ENCODE results near the gene PNLIPRP1.

PNLIPRP1 gene

GRCh38 chr10:116602648-116603400, 12.1 kb downstream of the PNLIPRP1 start:
- no peak for DNase-seq

GRCh38 chr10:116606061-116606483, 15.3 kb downstream of the PNLIPRP1 start:
- no peak for DNase-seq

- DNase-seq, result no peak
Measured at GRCh38 chr10:116607336-116607735, 16.6 kb downstream of the PNLIPRP1 start.

- no peak for DNase-seq
Measured at GRCh38 chr10:116608686-116609594, 18.2 kb downstream of the PNLIPRP1 start.

GRCh38 chr10:116610443-116611152, 19.8 kb downstream of the PNLIPRP1 start:
- no peak for DNase-seq

GRCh38 chr10:116611153-116611545, 20.4 kb downstream of the PNLIPRP1 start:
- no peak for DNase-seq

GRCh38 chr10:116612107-116612769, 21.5 kb downstream of the PNLIPRP1 start:
- no peak for DNase-seq

- no peak for DNase-seq
Measured at GRCh38 chr10:116613471-116613870, 22.7 kb downstream of the PNLIPRP1 start.

GRCh38 chr10:116614796-116615195, 24.0 kb downstream of the PNLIPRP1 start:
- DNase-seq, result no peak

GRCh38 chr10:116615199-116615776, 24.5 kb downstream of the PNLIPRP1 start:
- DNase-seq, result no peak

- no peak for DNase-seq
Measured at GRCh38 chr10:116620423-116621400, 30.0 kb downstream of the PNLIPRP1 start, which contains the start of gene PNLIPRP2. PNLIPRP2 (plus strand) TSS chr10:116620953.

GRCh38 chr10:116621476-116621875, 30.7 kb downstream of the PNLIPRP1 start:
- DNase-seq, result no peak

- no peak for DNase-seq
Measured at GRCh38 chr10:116621934-116622655, 31.3 kb downstream of the PNLIPRP1 start.

- DNase-seq, result no peak
Measured at GRCh38 chr10:116625845-116626244, 35.1 kb downstream of the PNLIPRP1 start.

- DNase-seq, result no peak
Measured at GRCh38 chr10:116626815-116627214, 36.1 kb downstream of the PNLIPRP1 start.

GRCh38 chr10:116627386-116627933, 36.7 kb downstream of the PNLIPRP1 start:
- DNase-seq, result peak; percentile 5

- DNase-seq, result no peak
Measured at GRCh38 chr10:116629340-116629739, 38.6 kb downstream of the PNLIPRP1 start.

- no peak for DNase-seq
Measured at GRCh38 chr10:116630020-116630419, 39.3 kb downstream of the PNLIPRP1 start.

- DNase-seq, result no peak
Measured at GRCh38 chr10:116631871-116632295, 41.1 kb downstream of the PNLIPRP1 start.

All from hematopoietic multipotent progenitor cell treated with erythropoietin and hydrocortisone succinate and interleukin-3 and kit ligand, for 6 days (in vitro differentiated cells).